SHP77 treated with DMSO at 0.1 percent for 48 hours (cell line): ENCODE data around the gene SCARB1.

Experiments
- DNase-seq: peaks from one replicate; lab custom pipeline; 2025; lab: John Stamatoyannopoulos, UW

Gene SCARB1

DNA sequence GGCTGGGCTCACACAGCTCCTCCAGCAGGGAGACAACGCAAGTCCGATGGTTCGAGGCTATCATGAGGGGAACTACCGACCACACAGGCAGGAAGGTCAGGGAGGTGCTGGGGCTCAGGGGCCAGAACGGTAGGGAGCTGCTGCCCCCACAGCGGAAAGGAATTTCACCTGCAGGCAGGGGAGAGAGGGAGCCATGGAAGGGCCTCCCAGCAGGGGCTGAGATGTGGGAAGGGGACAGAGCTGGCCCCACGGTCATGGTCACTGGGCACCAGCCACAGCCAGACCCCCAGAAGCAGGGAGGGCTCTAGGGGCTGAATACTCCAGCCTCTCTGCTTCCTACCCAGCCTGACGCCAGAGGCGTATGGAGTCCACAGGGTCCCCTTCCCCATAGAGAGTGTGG, 103.1 kb downstream of the SCARB1 start:
- DNase-seq, result no peak

DNA sequence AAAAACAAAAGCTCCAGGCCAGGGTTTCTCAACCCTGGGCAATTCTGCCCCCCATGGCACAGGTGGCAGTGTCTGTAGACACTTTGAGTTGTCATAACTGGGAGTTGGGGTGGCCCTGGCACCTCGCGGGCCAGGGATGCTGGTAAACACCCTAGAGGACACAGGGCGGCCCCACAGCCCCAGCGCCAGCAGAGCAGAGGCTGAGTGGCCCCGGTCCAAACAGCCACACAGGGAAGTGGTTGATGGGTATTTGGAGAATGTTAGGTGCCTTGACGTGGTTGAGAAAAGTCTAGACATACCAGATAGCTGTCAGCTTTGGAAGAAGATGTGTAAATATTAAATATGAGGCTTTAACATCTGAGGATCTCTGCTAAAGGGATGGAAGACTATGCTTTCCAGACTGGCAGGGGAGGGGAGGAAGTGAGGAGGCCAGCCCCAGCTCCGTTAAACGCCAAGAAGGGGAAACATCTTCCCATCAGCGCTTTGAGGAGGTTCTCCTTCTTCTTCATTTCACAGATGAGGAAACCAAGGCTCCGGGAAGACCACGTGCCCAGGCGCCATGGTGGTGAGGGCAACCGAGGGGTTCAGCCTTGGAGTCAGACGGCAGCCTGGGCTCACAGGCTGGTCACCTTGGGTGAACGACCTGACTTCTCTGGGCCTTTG, 103.7 kb downstream of the SCARB1 start:
- DNase-seq, result no peak

DNA sequence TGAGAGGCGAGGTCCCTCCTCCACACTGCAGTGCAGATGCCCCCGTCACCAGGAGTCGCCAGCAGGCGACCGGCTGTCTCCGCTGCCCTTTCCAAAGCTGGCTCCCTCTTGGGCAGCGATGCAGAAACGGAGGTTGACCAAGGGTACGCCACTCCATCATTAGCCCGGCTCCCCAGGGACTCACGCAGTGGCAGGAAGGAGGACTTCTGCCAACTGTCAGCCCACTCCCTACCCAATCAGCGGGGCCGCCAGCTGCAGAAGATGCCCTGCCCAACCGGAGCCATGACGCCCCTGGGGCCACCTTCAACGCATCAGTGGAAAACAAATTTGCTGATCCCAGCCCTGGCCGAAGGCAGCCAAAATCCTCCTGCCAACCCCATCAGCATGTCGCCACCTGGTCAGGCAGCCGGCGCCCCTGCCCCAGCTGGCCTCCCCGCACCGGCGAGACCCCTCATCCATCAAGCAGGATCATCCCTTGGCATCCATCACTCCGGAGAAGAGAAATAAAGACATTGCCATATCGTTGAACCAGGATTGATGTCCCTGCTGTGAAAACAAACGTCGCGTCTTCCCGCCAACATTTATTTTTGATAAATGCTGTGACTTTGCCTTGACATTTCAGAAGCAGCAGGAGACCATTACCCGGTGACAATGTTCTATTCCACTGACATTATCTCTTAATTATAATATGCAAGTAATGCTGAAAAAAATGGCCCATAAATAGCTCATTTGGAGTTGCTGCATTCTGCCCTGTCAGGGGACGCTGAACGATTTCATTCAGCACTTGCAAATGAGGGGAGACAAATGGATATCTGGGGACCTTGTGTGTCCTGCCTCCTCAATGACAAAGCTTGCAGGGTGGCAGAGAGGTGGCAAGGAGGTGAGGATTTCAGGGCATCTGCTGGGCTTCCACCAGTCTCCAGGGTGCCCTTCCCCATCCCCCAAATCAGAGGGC, 105.1 kb downstream of the SCARB1 start:
- no peak for DNase-seq

DNA sequence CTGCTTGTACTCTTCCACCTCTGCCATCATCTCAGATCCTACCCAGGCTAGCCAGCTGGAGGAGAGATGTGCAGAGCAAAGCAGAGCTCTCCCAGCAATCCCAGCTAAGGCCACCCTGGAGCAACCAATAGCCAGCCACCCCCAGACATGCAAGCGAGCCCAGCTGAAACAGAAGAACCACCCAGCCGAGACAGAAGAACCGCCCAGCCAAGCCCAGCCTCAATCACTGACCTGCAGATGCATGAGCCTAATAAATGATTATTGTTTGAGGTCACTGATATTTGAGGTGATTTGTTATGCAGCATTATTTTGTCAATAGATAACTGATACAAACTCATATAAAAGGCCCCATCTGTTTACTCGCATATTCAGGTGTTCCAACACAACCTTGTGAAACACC, 106.3 kb downstream of the SCARB1 start:
- no peak for DNase-seq

DNA sequence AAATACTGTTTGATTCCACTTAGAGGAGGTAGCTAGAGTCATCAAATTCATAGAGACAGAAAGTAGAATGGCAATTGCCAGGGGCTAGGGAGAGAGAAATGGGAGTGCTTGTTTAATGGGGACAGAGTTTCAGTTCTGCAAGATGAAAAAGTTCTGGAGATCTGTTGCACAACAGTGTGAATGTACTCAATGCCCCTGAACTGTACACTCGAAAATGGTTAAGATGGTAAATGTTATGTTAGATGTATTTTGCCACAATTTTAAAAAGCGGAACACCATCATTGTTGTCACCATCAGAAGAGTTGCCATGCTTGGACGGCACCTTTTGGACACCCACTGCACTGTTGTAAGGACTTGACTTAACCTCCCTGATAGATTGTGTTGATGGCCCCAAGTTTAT, 106.9 kb downstream of the SCARB1 start:
- DNase-seq, result no peak

DNA sequence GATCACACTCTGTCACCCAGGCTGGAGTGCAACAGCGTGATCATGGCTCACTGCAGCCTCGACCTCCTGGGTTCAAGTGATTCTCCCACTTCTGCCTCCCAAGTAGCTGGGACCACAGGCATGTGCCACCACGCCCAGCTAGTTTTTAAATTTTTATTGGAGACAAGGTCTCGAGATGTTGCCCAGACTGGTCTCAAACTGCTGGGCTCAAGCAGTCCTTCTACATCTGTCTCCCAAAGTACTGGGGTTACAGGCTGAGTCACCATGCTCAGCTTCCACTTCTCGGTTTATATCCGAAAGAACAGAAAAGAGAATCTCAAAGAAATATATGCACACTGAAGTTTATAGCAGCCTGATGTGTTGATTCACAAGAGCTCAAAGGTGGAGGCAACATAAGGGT, 107.5 kb downstream of the SCARB1 start:
- DNase-seq, result no peak

DNA sequence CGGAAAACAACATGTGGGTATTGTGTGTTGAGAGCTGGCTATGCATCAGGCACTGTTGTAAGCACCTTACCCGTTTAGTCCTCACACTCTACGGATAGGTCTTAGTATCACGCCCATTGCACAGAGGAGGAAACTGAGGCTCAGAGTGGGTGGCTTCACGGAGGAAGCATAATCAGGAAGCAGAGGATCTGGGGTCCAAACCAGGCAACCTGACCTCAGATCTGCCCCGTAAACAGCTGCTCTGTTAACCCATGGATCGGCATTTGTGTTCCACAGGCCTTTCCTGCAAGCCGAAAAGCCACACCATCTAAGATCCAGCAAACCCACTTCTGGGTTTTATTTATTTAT, 107.9 kb downstream of the SCARB1 start:
- DNase-seq, result no peak

DNA sequence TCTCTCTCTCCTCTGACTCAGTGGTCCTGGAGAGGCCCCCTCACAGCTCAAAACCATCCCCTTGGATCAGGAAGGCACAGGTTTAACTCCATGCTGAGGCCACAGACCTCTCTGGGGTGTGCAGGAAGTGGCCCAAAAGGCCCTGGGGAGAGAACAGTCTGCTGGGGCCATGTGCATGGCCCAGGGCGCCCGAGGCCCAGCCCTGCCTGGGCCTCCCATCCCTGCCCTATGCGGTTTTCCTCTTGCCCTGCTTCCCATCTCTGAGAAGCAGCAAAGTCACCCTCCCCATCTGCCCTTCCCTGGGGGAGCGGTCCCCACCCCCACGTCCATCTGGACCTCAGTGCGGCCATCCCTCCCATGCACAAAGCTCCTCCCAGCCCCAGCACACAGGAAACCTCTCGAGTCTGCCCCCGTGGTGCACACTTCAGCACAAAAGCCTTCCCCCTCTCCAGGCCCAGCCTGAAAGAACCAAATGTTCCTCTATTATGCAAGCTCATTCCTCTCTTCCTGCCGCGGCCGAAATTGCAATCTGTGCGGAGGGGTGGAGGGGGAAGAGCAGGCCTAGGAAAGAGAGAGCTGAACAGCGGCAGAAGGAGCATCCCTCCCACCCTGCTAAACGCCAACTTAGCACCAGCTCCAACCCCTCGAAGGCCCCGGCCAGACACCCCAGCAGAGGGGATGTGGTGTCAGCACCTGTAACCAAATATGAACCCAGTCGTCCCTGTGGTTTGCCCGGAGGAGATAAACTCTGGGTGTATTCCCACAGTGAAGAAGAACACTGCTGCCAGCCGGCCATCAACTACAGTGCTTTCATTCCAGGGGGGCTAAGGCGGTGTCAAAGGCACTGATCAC, 108.5 kb downstream of the SCARB1 start:
- DNase-seq, result no peak

DNA sequence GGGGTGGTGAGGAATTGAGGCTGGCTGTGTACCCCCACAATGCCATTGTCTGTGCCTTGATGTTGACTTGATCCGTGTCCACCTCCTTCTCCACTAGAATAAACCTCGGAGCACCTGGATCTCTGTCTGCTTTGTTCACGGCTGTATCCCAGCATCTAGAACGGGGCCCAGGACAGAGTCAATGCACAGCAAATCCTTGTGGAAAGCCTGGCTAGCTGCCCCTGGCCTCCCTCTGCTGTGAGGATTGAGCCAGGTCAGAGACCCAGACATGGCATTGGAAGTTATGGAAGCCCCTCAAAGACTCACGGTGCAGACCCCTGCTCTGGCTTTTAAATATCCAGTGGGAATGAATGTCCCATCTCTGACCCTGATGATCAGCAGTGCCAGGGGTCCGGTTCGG, 109.2 kb downstream of the SCARB1 start:
- DNase-seq, result no peak

DNA sequence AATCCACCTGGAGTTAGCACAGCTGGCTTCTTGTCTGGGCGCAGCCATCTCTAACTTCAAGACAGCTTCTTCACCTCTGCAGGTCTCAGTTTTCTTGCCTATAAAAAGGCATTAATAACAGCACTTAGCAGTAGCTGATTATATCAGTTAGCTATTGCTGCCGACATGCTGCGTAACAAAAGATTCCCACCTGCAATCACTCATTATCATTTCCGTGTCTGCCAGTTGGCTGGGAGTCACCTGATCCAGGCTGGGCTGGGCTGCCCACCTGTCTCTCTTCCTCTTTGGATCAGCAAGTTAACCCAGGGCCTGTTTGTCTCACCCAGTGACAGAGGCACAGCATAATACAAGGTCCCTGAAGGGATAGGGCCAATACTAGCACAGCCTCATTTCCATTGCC, 109.7 kb downstream of the SCARB1 start:
- DNase-seq, result no peak

DNA sequence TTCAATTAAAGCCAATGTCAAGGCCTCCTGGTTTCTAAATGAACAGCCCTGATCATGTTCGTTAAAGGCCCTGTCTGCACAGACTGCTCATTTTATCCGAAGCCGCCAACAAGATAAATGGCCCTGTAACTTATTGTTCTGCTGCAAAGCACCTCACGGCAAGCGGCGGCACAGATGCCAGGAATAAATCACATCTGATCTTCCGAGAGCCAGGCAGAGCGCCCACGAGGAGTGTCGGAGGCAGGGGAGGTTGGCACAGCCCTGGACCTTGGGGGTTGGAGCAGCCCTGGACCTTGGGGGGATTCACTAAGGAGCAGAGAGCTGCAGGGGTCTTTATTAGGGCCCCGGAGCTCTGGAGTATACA, 110.5 kb downstream of the SCARB1 start:
- no peak for DNase-seq

DNA sequence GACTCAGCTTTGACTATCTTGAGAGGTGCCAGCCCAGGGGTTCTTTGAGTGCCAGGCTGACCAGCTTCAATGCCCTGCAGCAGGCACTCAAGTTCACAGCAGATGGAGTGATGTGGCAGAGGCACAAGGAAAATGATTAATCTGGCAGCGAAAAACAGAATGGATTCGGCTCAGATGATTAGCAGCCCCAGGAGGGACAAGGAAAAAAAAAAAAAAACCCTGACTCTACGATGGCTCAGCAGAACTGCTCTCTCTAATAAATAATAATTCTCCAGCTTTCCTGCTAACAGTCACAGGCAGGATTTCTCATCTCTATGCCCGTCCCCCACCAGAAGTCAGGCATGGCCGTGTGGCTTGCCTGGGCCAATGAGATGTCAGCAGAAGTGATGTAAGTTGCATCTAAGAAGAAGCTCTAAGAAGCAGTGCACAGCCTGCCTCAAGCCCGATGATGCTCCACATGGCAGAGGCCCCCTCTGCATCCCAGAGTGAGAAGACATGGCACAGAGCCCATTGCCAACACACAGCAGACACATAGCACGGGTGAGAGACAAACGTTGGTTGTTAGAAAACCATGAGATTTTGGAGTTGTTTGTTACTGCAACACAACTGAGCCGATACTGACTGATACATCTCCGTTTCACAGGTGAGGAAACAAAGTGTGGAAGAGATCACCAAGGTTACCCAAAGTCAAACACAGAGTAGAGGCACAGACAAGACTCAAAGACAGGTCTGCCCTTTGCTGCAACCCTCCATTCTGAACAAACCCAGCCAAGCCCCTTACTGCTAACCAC, 111.0 kb downstream of the SCARB1 start:
- no peak for DNase-seq

DNA sequence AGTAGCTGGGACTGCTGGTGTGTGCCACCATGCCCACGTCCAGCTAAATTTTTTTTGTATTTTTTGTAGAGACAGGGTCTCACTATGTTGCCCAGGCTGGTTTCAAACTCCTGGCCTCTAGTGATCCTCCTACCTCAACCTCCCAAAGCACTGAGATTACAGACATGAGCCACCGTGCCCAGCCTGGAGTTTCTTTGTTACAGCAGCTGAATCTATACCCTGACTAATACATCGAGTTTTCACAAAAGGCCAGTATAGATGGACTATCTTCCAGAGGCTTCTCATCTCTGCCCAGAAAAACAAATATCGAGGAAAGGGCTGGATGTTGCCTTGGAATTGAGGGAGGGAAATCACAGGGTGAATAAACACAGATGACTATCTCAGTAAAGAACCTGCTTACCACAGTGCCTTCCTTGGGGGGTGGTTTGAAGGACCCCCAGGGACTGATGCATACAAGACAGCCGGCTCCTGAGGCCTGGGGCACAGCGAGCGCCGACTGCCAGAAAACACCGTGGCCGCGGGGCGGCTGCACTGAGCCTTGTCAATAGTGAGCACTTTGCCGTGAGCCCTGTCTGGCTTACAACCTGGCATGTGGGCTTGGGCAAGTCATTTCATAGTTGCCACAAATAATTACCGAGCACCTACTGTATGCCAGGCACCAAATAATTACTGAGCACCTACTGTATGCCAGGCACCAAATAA, 111.9 kb downstream of the SCARB1 start:
- no peak for DNase-seq

DNA sequence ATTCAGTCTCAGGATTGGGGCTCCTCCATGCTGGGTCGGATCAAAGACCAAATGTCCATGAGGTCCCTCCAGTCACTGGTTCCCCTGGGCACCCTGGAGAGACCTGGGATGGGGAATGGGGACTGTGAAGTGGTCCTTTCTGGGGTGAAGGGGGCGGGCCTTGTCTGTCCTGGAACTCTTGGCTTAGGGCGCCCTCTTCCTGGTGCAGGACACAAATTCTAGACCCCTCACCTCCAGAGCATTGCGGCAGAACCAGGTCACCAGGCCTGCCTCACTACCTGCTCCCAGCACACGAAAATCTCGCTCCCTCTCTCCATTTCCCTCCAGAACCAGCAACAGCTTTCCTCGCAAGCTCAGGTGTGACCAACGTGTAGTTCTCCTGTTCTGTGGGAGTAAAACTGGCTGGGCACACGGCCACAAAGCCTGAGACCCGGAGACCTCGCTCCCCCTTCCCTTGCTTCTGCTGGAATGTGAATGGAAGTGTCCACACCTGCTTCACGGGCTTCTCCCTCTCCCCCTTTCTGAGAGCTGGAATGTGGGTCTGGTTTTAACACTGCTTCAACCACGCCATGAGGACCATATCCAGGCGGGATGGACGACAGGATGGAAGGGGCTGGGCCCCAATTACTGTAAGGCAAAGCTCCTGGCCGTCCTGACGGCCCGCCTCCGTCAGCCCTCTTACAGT, 112.7 kb downstream of the SCARB1 start:
- no peak for DNase-seq

DNA sequence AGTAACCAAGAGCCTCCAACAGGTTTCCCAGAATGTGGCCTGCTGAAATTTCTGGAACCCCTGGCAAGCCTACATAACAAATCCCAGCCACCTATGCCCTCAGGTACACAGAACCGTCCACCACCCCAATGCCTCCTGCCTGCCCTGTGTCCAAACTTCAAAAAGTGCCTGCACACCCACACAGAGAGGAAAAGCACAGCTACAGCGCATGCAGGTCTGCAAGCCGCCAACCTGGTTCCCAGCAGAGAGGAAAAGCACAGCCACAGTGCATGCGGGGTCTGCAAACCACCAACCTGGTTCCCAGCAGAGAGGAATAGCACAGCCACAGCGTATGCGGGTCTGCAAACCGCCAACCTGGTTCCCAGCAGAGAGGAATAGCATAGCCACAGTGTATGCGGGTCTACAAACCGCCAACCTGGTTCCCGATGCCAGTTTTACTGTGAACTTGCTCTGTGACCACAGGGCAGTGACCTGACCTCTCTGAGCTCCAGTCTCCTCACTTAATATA, 113.5 kb downstream of the SCARB1 start:
- DNase-seq, result no peak

DNA sequence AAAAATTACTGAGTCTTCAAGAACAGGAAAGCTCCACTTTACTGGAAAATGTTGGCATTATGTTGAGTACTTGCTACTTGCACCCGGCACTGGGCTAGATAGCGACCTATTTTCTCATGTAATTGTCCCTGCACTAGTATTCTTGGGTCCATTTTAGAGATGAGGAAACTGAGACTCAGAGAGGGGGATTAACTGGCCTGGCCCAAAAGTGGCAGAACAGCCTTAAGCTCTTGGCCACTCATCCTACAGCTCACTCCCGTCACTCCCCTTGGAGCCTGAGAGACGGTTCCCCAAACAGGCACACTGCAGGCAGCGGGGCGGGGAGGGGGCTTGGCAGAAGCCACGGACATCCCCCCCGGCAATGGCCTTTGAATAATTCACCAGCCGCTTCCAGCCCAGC, 113.9 kb downstream of the SCARB1 start:
- DNase-seq, result no peak

DNA sequence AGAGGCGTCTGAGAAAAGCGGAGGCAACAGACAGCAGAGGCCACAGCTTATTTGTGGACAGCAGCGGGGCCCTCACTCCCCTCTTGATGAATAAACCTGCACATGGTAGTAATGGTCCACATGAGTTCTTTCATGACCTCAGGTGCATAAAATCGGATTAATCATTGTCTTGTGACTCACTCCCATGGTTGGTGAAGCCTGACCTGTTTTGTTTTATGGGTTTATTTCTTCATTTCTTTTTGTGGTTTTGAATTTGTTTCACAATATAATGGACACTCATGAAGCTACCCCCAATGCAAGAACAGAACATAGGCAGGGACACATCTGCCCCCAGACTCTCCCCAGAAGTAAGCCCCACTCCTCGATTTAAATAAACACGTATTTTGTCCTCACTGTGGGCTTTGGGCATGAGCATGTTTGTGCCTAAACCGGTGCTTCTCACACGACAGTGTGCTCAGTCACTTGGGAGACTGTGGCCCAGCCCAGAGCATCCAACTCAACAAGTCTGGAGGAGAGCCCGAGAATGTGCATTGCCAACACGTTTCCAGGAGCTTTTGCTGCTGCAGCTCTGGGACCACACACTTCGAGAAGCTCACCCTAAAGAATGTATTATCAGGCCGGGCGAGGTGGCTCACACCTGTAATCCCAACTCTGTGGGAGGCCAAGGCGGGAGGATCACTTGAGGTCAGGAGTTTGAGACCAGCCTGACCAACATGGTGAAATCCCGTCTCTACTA, 116.1 kb downstream of the SCARB1 start:
- no peak for DNase-seq

DNA sequence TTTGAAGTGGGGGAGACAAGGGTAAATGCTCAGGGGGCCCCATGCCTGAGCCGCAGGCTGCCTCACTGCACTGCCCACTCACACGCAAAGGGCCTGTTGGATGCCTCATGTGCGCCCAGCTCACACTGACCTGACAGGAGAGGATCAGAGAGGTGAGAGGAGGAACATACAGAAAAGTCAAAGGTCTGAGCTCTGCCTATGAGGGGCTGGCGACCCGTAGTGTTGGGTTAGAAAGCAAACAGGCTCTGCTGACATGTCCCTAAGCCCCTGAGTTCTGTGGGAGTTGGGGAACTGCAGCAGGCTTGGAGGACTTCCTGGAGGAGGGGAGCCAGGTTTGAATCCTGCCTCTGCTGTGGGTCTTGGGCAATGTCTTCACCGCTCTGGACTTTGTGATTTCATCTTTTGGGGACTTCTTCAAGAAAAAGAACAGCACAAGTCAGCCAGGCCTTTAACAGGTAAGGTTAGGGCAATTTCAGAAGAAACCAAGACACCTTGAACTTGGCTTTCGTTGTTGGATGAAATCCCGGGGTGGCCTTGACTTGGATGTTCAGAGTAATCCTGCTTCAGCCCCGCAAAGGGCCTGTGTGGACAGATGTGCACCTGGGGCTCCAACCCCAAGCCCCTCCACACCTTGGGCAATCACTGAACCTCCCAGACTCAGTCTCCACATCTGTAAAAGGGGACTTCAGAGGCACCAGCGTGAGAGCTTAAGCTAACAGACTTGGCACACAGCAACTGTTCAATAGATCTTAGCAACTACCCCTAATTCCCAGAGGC, 116.8 kb downstream of the SCARB1 start:
- no peak for DNase-seq
